Fibroblast of villous mesenchyme (primary cell): ENCODE results near the gene FAM229B. TPM values are rescaled to one million over a fixed set of nuclear protein-coding genes. Genes with fewer than 3 reads are reported as not detected.
A peak's percentile ranks its signal among the peaks of the same experiment; 100 is the strongest.

Experiments
- DNase-seq: peaks from one replicate; pipeline ENCODE4 v3.0.0-alpha.2; 2010; ENCODE audit warnings: low read depth
- H3K4me3 ChIP-seq: 2 replicates; pipeline ENCODE4 v1.5.1; 2011; ENCODE audit warnings: low read depth, mild to moderate bottlenecking, low read length
- total RNA-seq: library from RNA; depleted of rRNA; stranded (reverse); fragments of >200 nt; gene quantifications from 2 replicates; pipeline ENCODE4 v1.2.3, GENCODE V29; 2012
- TF ChIP-seq, protein P1 (sequence below): IDR thresholded peaks from 2 replicates; pipeline ENCODE4 v1.5.1; 2012; ENCODE audit warnings: low read depth, mild to moderate bottlenecking, low read length; ENCODE audit not compliant: insufficient read depth

Gene FAM229B
- total RNA-seq, 1 donor, result 8.6 TPM

DNA sequence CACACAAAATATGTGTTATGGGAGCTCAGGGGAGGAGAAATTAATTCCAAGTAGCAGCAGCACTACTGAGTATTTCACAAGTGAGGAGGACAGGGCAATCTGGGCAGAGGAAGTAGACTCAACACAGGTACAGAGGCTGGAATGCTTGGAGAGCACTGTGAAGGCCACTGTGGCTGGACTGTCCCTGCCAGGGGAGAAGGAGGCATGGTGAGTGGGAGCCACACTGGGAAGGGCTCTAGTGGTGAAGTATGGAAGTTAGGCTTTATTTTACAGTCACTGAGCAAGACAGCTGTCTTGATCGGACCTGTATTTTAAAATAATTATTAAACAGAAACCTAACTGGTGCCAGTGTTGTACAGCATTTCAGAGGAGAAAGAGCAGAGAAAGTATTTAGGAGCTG is 28.8 kb downstream of the FAM229B start:
- TF ChIP-seq, protein P1, sequence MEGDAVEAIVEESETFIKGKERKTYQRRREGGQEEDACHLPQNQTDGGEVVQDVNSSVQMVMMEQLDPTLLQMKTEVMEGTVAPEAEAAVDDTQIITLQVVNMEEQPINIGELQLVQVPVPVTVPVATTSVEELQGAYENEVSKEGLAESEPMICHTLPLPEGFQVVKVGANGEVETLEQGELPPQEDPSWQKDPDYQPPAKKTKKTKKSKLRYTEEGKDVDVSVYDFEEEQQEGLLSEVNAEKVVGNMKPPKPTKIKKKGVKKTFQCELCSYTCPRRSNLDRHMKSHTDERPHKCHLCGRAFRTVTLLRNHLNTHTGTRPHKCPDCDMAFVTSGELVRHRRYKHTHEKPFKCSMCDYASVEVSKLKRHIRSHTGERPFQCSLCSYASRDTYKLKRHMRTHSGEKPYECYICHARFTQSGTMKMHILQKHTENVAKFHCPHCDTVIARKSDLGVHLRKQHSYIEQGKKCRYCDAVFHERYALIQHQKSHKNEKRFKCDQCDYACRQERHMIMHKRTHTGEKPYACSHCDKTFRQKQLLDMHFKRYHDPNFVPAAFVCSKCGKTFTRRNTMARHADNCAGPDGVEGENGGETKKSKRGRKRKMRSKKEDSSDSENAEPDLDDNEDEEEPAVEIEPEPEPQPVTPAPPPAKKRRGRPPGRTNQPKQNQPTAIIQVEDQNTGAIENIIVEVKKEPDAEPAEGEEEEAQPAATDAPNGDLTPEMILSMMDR, result no peak
- no peak for DNase-seq
- H3K4me3 ChIP-seq, result no peak overlapping the region

DNA sequence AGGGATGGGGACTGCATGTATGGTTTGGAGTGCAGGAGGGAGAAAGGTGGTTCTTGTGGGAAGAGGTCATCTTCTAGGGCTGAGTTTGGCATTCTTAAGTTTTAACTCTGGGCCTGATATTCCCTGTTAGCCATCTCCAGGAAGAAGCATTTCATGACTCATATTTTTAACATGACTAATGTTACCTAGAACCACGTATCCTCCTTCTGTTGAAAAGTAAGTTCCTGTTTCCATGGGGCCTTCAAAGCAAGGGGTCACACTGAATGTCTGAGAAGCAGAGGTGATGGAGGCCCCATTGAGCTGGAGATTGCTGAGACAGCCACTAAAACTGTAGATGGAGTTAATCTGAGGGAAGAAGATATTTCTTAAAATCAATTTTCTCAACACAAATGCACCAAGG is 30.2 kb downstream of the FAM229B start:
- TF ChIP-seq, protein P1, result no peak
- H3K4me3 ChIP-seq, result no peak overlapping the region
- peak; percentile 4 for DNase-seq

DNA sequence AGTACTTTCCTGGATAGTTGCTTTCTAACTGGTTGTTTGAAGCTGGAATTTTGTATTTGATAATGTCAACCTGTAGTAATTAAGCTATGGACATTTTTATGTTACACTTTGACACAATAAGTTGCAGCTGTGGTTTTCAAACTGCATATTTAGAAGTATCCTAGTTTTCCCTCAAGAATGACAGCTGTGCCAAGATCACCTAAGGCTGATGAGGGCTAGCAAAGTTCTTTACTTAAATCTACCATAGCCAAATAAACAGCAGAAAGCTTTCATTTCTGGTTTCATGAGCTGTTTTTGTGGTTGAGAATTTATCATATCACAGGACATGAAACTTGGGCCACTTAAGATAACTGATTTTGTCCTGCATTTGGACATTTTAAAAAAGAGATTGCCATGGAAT is 30.6 kb downstream of the FAM229B start:
- H3K4me3 ChIP-seq, result no peak overlapping the region
- no peak for DNase-seq
- TF ChIP-seq, protein P1, result no peak

DNA sequence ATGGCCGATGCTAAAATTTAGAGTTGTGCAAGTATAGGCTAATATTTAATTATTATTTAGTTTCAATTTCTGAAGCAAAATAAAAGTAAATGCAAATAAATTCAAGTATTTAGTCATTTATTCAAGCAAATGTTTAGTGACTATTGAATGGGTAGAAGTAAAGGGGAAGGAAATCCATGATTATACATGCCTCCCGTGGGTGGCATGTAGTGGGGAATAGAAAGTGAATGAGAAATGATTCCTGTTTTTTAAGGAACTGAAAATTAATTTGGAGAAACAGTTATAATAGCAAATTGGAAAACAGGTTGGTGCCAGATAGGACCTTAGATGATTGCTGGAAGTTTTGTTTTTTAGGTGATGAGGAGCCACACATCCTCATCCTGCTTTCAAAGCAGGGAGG is 35.4 kb downstream of the FAM229B start:
- no peak overlapping the region for H3K4me3 ChIP-seq
- DNase-seq, result no peak
- TF ChIP-seq, protein P1, result no peak

DNA sequence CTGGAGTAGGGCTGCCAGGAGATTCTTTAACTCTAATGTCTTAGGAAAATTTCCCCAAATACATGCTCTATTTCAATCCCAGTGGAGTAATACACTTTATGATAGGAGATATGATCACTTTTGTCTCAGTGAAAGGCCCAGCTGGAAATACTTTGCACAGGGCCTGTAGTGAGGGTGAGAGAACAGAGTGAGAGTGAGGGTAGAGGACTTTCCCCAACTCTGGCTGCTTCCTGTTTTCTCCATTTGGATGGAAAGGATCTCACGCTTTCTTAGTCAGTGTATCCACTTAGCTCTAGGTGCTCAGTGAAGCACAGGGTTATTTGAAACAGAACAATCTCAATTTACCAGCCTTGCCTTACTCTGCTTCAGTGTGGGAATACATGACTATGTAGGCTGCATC is 36.6 kb downstream of the FAM229B start:
- no peak for DNase-seq
- no peak overlapping the region for H3K4me3 ChIP-seq
- TF ChIP-seq, protein P1, result no peak

DNA sequence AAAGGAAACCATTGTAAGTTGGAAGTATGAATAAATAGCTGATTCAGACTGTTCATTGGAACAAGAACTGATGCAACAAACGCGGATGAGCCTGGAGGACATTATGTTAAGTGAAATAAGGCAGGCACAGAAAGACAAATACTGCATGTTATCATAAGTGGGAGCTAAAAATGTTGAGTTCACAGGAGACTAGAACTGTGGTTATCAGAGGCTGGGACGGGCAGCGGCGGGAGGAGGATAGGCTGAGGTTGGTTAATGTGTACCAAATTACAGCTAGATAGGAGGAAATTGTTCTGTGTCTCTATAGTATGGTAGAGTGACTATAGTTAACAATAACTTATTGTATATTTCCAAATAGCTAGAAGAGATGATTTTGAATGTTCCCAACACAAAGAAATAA is 40.8 kb downstream of the FAM229B start:
- H3K4me3 ChIP-seq, result no peak overlapping the region
- DNase-seq, result no peak
- TF ChIP-seq, protein P1, result no peak

DNA sequence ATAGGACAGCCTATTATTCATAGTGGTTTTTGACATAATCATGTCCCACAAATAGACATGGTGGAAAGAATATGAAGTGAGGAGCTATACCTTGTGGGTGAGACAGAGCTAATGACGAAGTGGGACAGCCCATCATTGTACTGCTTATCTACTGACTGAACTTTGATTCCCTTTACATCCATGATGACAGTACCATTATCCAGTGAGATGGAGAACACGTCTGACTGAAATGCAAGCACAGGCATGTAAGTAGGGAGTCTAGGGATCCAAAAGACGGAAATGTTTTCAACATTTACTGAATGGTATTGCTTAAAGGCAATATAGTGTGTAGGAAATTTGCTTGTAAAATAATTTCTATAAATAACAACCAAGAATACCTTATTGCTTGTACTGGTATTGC is 43.5 kb downstream of the FAM229B start:
- no peak for DNase-seq
- TF ChIP-seq, protein P1, result no peak

More for the DNA sequence above, 43.5 kb downstream of the FAM229B start:
- no peak overlapping the region for H3K4me3 ChIP-seq
